ENCODE results near the gene CLDN4.

CLDN4 gene

GRCh38 chr7:73824986-73825385, 5.8 kb upstream of the CLDN4 start:
- TF ChIP-seq SUZ12 (IDR thresholded peaks at IDR 0.05; ENCODE audit: extremely low read depth, insufficient read depth, insufficient read length), result no peak
- TF ChIP-seq ZNF274 (IDR thresholded peaks at IDR 0.05; ENCODE audit: low read depth, low read length), result no peak
- no peak for TF ChIP-seq YY1 (IDR thresholded peaks at IDR 0.05; ENCODE audit: insufficient read depth, insufficient read length)
- no peak for DNase-seq (ENCODE audit: low read depth, low spot score)
- no peaks in the 10 kb centered on the region for H3K9me3 ChIP-seq (ENCODE audit: insufficient read depth, low read length)
- H3K9ac ChIP-seq (ENCODE audit: insufficient read length, low read depth), result no peak overlapping the region
- H3K36me3 ChIP-seq (ENCODE audit: insufficient read depth, insufficient read length, low read length), result no peaks in the 10 kb centered on the region
- H3K4me3 ChIP-seq (ENCODE audit: insufficient read length, low read depth), result no peak overlapping the region
- H3K4me1 ChIP-seq (ENCODE audit: insufficient read depth, insufficient read length), result peaks cover 9% of the 10 kb centered on the region
- peaks cover 3% of the 10 kb centered on the region for H3K27me3 ChIP-seq (ENCODE audit: insufficient read depth, insufficient read length)

- TF ChIP-seq SUZ12 (IDR thresholded peaks at IDR 0.05; ENCODE audit: extremely low read depth, insufficient read depth, insufficient read length) (no peak), YY1 (IDR thresholded peaks at IDR 0.05; ENCODE audit: insufficient read depth, insufficient read length) (no peak), ZNF274 (IDR thresholded peaks at IDR 0.05; ENCODE audit: low read depth, low read length) (no peak)
- H3K27me3 ChIP-seq (ENCODE audit: insufficient read depth, insufficient read length), result peaks cover 3% of the 10 kb centered on the region
- H3K9me3 ChIP-seq (ENCODE audit: insufficient read depth, low read length), result no peaks in the 10 kb centered on the region
- peaks cover 21% of the 10 kb centered on the region for H3K4me1 ChIP-seq (ENCODE audit: insufficient read depth, insufficient read length)
- no peak for DNase-seq (ENCODE audit: low read depth, low spot score)
- H3K9ac ChIP-seq (ENCODE audit: insufficient read length, low read depth), result no peak overlapping the region
- H3K36me3 ChIP-seq (ENCODE audit: insufficient read depth, insufficient read length, low read length), result no peaks in the 10 kb centered on the region
- H3K4me3 ChIP-seq (ENCODE audit: insufficient read length, low read depth), result no peak overlapping the region
These were observed 3.2 kb upstream of the CLDN4 start for GRCh38 chr7:73827567-73828106.

- TF ChIP-seq SUZ12 (IDR thresholded peaks at IDR 0.05; ENCODE audit: extremely low read depth, insufficient read depth, insufficient read length) (no peak), YY1 (IDR thresholded peaks at IDR 0.05; ENCODE audit: insufficient read depth, insufficient read length) (no peak), ZNF274 (IDR thresholded peaks at IDR 0.05; ENCODE audit: low read depth, low read length) (no peak)
- no peaks in the 10 kb centered on the region for H3K36me3 ChIP-seq (ENCODE audit: insufficient read depth, insufficient read length, low read length)
- peaks cover 19% of the 10 kb centered on the region for H3K4me1 ChIP-seq (ENCODE audit: insufficient read depth, insufficient read length)
- H3K27me3 ChIP-seq (ENCODE audit: insufficient read depth, insufficient read length), result peaks cover 3% of the 10 kb centered on the region
- no peak overlapping the region for H3K9ac ChIP-seq (ENCODE audit: insufficient read length, low read depth)
- no peaks in the 10 kb centered on the region for H3K9me3 ChIP-seq (ENCODE audit: insufficient read depth, low read length)
- no peak for DNase-seq (ENCODE audit: low read depth, low spot score)
- H3K4me3 ChIP-seq (ENCODE audit: insufficient read length, low read depth), result no peak overlapping the region
These were observed 2.5 kb upstream of the CLDN4 start for GRCh38 chr7:73828107-73828803.

DNA sequence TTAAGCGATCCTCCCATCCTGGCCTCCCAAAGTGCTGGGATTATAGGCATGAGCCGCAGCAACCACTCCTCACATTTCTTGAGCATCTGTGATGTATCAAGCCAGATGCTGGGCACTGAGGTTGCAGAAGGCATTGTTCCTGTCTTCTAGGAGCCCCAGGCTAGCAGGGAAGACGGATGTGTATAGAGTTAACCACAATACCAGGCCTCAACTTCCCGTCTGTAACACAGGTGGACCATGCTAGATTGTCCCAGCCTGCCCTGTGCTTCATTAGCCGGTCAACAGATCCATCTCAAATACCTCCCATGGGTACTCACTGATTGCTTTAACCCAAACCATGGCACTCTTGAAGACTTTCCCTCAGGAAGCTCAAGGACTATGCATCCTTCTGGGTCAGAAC, 1.8 kb upstream of the CLDN4 start:
- H3K36me3 ChIP-seq (ENCODE audit: insufficient read depth, insufficient read length, low read length), result no peaks in the 10 kb centered on the region
- H3K9me3 ChIP-seq (ENCODE audit: insufficient read depth, low read length), result no peaks in the 10 kb centered on the region
- peaks cover 23% of the 10 kb centered on the region for H3K4me1 ChIP-seq (ENCODE audit: insufficient read depth, insufficient read length)
- no peak for DNase-seq (ENCODE audit: low read depth, low spot score)
- no peaks in the 10 kb centered on the region for H3K27me3 ChIP-seq (ENCODE audit: insufficient read depth, insufficient read length)
- TF ChIP-seq SUZ12 (IDR thresholded peaks at IDR 0.05; ENCODE audit: extremely low read depth, insufficient read depth, insufficient read length) (no peak), YY1 (IDR thresholded peaks at IDR 0.05; ENCODE audit: insufficient read depth, insufficient read length) (no peak), ZNF274 (IDR thresholded peaks at IDR 0.05; ENCODE audit: low read depth, low read length) (no peak)
- no peak overlapping the region for H3K4me3 ChIP-seq (ENCODE audit: insufficient read length, low read depth)
- no peak overlapping the region for H3K9ac ChIP-seq (ENCODE audit: insufficient read length, low read depth)

DNA sequence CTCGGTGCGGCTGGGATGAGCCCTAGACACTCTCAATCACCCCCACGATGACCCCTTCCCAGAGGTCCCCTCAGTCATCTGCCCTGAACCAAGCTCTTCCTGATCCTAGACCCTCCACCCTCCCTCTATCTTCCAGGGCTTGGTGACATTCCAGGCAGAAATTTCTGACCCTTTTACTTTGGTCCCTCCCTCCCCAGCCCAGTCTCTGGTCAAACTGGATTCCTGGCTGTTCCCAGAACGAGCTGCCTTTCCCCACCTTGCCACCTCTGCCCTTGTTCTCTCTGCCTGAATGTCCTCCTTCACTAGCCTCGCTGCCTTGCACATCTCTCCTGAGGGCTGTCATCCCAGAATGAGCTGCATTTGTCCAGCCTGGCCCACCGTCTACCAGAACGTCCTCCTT, 1.3 kb upstream of the CLDN4 start:
- Histone ChIP-seq H3K36me3 (ENCODE audit: insufficient read depth, insufficient read length, low read length) (no peaks in the 10 kb centered on the region), H3K27me3 (ENCODE audit: insufficient read depth, insufficient read length) (no peaks in the 10 kb centered on the region), H3K4me1 (ENCODE audit: insufficient read depth, insufficient read length) (peaks cover 23% of the 10 kb centered on the region), H3K9ac (ENCODE audit: insufficient read length, low read depth) (no peak overlapping the region), H3K9me3 (ENCODE audit: insufficient read depth, low read length) (no peaks in the 10 kb centered on the region; the same call in 1 of the 2 replicates), H3K4me3 (ENCODE audit: insufficient read length, low read depth) (no peak overlapping the region)
- TF ChIP-seq YY1 (IDR thresholded peaks at IDR 0.05; ENCODE audit: insufficient read depth, insufficient read length), result no peak
- no peak for TF ChIP-seq SUZ12 (IDR thresholded peaks at IDR 0.05; ENCODE audit: extremely low read depth, insufficient read depth, insufficient read length)
- no peak for TF ChIP-seq ZNF274 (IDR thresholded peaks at IDR 0.05; ENCODE audit: low read depth, low read length)
- no peak for DNase-seq (ENCODE audit: low read depth, low spot score)

DNA sequence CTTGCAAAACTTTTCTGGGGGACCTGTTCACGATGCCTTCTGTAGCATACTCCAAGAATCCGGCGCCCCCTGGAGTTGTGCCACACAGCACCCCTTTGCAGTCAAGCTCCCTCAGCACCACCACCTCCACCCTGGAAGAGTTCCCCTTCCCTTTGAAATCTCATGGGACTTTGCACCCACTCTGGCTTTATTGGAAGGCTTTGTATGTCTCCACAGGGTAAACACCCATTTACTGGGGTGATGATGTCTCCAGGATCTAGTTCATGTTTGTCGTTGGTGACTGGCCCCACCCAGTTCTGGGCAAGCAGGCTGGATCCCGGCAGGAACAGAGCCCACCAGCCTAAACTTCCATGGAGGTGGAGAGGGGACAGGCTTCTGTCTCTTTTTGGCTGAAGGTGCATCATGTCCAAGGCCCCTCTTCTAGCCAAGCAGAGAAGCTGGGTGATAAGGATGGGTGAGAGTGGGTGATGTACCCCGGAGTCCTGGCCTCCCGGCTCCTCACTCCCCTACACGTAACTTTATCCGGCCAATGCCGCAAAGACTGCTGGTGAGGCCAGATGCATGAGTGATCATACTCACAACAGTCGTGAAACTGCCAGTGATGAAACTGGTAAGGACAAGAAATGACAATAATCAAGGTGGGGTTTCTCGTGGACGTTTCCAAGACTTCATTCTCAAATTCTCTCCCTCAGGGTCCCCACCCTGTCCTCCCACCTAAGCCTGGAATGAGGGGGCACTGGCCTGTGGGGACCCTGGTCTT, 695 bp upstream of the CLDN4 start:
- no peak overlapping the region for H3K4me3 ChIP-seq (ENCODE audit: insufficient read length, low read depth)

GRCh38 chr7:73831584-73831833, 713 bp downstream of the CLDN4 start:
- Histone ChIP-seq H3K9ac (ENCODE audit: insufficient read length, low read depth) (peak overlapping the region; percentile 16), H3K27me3 (ENCODE audit: insufficient read depth, insufficient read length) (no peaks in the 10 kb centered on the region), H3K4me1 (ENCODE audit: insufficient read depth, insufficient read length) (peaks cover 23% of the 10 kb centered on the region), H3K9me3 (ENCODE audit: insufficient read depth, low read length) (no peaks in the 10 kb centered on the region; the same call in 1 of the 2 replicates), H3K4me3 (ENCODE audit: insufficient read length, low read depth) (peak overlapping the region; percentile 5), H3K36me3 (ENCODE audit: insufficient read depth, insufficient read length, low read length) (no peaks in the 10 kb centered on the region)
- TF ChIP-seq YY1 (IDR thresholded peaks at IDR 0.05; ENCODE audit: insufficient read depth, insufficient read length) (no peak), ZNF274 (IDR thresholded peaks at IDR 0.05; ENCODE audit: low read depth, low read length) (no peak), SUZ12 (IDR thresholded peaks at IDR 0.05; ENCODE audit: extremely low read depth, insufficient read depth, insufficient read length) (no peak)
- no peak for DNase-seq (ENCODE audit: low read depth, low spot score)

More for the DNA sequence above, 695 bp upstream of the CLDN4 start:
- Histone ChIP-seq H3K27me3 (ENCODE audit: insufficient read depth, insufficient read length) (no peaks in the 10 kb centered on the region), H3K4me1 (ENCODE audit: insufficient read depth, insufficient read length) (peaks cover 23% of the 10 kb centered on the region), H3K36me3 (ENCODE audit: insufficient read depth, insufficient read length, low read length) (no peaks in the 10 kb centered on the region), H3K9me3 (ENCODE audit: insufficient read depth, low read length) (no peaks in the 10 kb centered on the region; the same call in 1 of the 2 replicates), H3K9ac (ENCODE audit: insufficient read length, low read depth) (no peak overlapping the region)
- TF ChIP-seq YY1 (IDR thresholded peaks at IDR 0.05; ENCODE audit: insufficient read depth, insufficient read length), result no peak
- DNase-seq (ENCODE audit: low read depth, low spot score), result no peak
